H1 (cell line): ENCODE results near the gene COL21A1. TPM values are rescaled to one million over a fixed set of nuclear protein-coding genes. Genes with fewer than 3 reads are reported as not detected.

Experiments
- CTCF ChIA-PET: fragments of 300-600 bp; sonication (Branson Sonifier 250); formaldehyde crosslinking; loops from one replicate; lab custom pipeline; 2021; ENCODE audit not compliant: partially characterized antibody; lab: Charles Lee
- POLR2A ChIA-PET: fragments of 300-600 bp; sonication (Branson Sonifier 250); formaldehyde crosslinking; loops from one replicate; lab custom pipeline; 2021; ENCODE audit warnings: inconsistent platforms; ENCODE audit not compliant: partially characterized antibody; lab: Charles Lee
- DNase-seq, 2 experiments: peaks; one replicate each; pipeline versions ENCODE4 v3.0.0 to v3.0.0-alpha.2; 2010 to 2022; ENCODE audit warnings: low spot score in 2 of 2, low read depth in 1 of 2, mixed read lengths in 1 of 2
- FAIRE-seq: peaks from 2 replicates; lab custom pipeline; 2011; peaks lifted over from hg19 to GRCh38; lab: Jason Lieb, UNC
- H2AFZ ChIP-seq: 2 replicates; pipeline ENCODE4 v1.8.1; 2012; ENCODE audit warnings: low read length, inconsistent platforms
- H2AK5ac ChIP-seq: 2 replicates; pipeline ENCODE4 v1.6.1; 2013; ENCODE audit warnings: low read depth, low read length
- H2BK120ac ChIP-seq: replicated peaks from 2 replicates; pipeline ENCODE3; 2013; ENCODE audit warnings: low read depth, low read length, inconsistent platforms
- H2BK12ac ChIP-seq: 2 replicates; pipeline ENCODE4 v1.6.1; 2013; ENCODE audit warnings: low read depth, low read length
- H2BK15ac ChIP-seq: 2 replicates; pipeline ENCODE4 v1.6.1; 2013; ENCODE audit warnings: low read length
- H2BK20ac ChIP-seq: 2 replicates; pipeline ENCODE4 v1.6.1; 2013; ENCODE audit warnings: low read length
- H2BK5ac ChIP-seq: 2 replicates; pipeline ENCODE4 v1.6.1; 2013; ENCODE audit warnings: low read depth, low read length
- H3K14ac ChIP-seq: 2 replicates; pipeline ENCODE4 v1.6.1; 2013; ENCODE audit warnings: inconsistent platforms; ENCODE audit not compliant: insufficient read length
- H3K18ac ChIP-seq: 2 replicates; pipeline ENCODE4 v1.6.1; 2013; ENCODE audit warnings: low read length; ENCODE audit errors: extremely low read depth
- H3K23ac ChIP-seq: 2 replicates; pipeline ENCODE4 v1.6.1; 2013; ENCODE audit warnings: inconsistent platforms; ENCODE audit not compliant: insufficient read length
- H3K23me2 ChIP-seq: 2 replicates; pipeline ENCODE4 v1.6.1; 2013; ENCODE audit warnings: low read depth, low read length
- H3K27ac ChIP-seq: 2 replicates; pipeline ENCODE4 v1.6.1; 2011; ENCODE audit warnings: low read depth, low read length, inconsistent platforms
- H3K27me3 ChIP-seq, 4 experiments: replicated peaks in 1 of 4; 1 replicate in 1 of 4; 2 replicates in 3 of 4; pipeline versions ENCODE4 v1.6.1 to v1.8.1; 2011 to 2013; ENCODE audit warnings: low read length in 3 of 4, mild to moderate bottlenecking in 3 of 4, inconsistent platforms in 2 of 4, mixed read lengths in 2 of 4, moderate library complexity in 1 of 4; ENCODE audit not compliant: control insufficient read depth in 3 of 4, insufficient read depth in 3 of 4; ENCODE audit errors: extremely low read depth in 1 of 4
- H3K36me3 ChIP-seq, 4 experiments: 2 replicates each; pipeline versions ENCODE4 v1.6.1 to v1.8.1; 2011 to 2013; ENCODE audit warnings: mild to moderate bottlenecking in 4 of 4, low read length in 3 of 4, moderate library complexity in 2 of 4, control low read depth in 1 of 4, inconsistent platforms in 1 of 4; ENCODE audit not compliant: insufficient read depth in 4 of 4, control insufficient read depth in 2 of 4
- H3K4ac ChIP-seq: replicated peaks from 2 replicates; pipeline ENCODE3; 2013; ENCODE audit warnings: low read length, low read depth, mixed read lengths, inconsistent platforms; ENCODE audit not compliant: insufficient read length
- H3K4me1 ChIP-seq, 4 experiments: replicated peaks in 1 of 4; 1 replicate in 1 of 4; 2 replicates in 3 of 4; pipeline versions ENCODE4 v1.6.1 to v1.8.1; 2011 to 2013; ENCODE audit warnings: low read length in 3 of 4, inconsistent platforms in 2 of 4, mixed read lengths in 1 of 4; ENCODE audit not compliant: insufficient read depth in 4 of 4, control insufficient read depth in 3 of 4
- H3K4me2 ChIP-seq, 2 experiments: 2 replicates each; pipeline versions ENCODE4 v1.6.1 to v1.8.1; 2011 to 2013; ENCODE audit warnings: low read depth in 2 of 2, low read length in 2 of 2, control low read depth in 1 of 2, inconsistent platforms in 1 of 2, mild to moderate bottlenecking in 1 of 2; ENCODE audit not compliant: insufficient read depth in 1 of 2
- H3K4me3 ChIP-seq, 4 experiments: fragments of 200-600, 300-600 bp in 1 of 4; sonication (generic), shearing (Covaris generic), sonication (Bioruptor Twin) in 1 of 4; 2 replicates each; pipeline versions ENCODE4 v1.5.1 to v1.8.1; 2011 to 2016; ENCODE audit warnings: low read length in 4 of 4, low read depth in 3 of 4, control low read depth in 2 of 4, inconsistent platforms in 2 of 4, mild to moderate bottlenecking in 2 of 4, mixed read lengths in 1 of 4, moderate library complexity in 1 of 4; ENCODE audit not compliant: insufficient read depth in 2 of 4; ENCODE audit errors: extremely low read depth in 1 of 4
- H3K56ac ChIP-seq: replicated peaks from 2 replicates; pipeline ENCODE3; 2013; ENCODE audit warnings: low read depth, mild to moderate bottlenecking, mixed read lengths, low read length, inconsistent platforms; ENCODE audit not compliant: insufficient read length
- H3K79me1 ChIP-seq: 2 replicates; pipeline ENCODE4 v1.6.1; 2013; ENCODE audit warnings: low read depth, low read length, control low read depth
- H3K79me2 ChIP-seq, 2 experiments: 2 replicates each; pipeline versions ENCODE4 v1.6.1 to v1.8.1; 2012 to 2013; ENCODE audit warnings: low read length in 2 of 2, mild to moderate bottlenecking in 2 of 2, inconsistent platforms in 1 of 2; ENCODE audit not compliant: insufficient read depth in 2 of 2, control insufficient read depth in 1 of 2
- H3K9ac ChIP-seq, 4 experiments: replicated peaks in 1 of 4; 1 replicate in 1 of 4; 2 replicates in 3 of 4; pipeline versions ENCODE4 v1.6.1 to v1.8.1; 2011 to 2013; ENCODE audit warnings: low read depth in 3 of 4, low read length in 3 of 4, control low read depth in 2 of 4, mild to moderate bottlenecking in 2 of 4, moderate library complexity in 2 of 4, inconsistent platforms in 1 of 4; ENCODE audit errors: extremely low read depth in 1 of 4
- H3K9me3 ChIP-seq, 2 experiments: 2 replicates each; pipeline versions ENCODE4 v1.6.1 to v1.8.1; 2012 to 2013; ENCODE audit warnings: mild to moderate bottlenecking in 2 of 2, moderate library complexity in 2 of 2, control low read depth in 1 of 2, inconsistent platforms in 1 of 2, low read depth in 1 of 2, low read length in 1 of 2, mixed read lengths in 1 of 2; ENCODE audit not compliant: insufficient read depth in 2 of 2
- H4K20me1 ChIP-seq, 2 experiments: replicated peaks in 1 of 2; 2 replicates each; pipeline versions ENCODE3 to v1.8.1; 2011 to 2013; ENCODE audit warnings: inconsistent platforms in 2 of 2, low read length in 2 of 2, mild to moderate bottlenecking in 1 of 2; ENCODE audit not compliant: insufficient read depth in 2 of 2, control insufficient read depth in 1 of 2
- H4K5ac ChIP-seq: 2 replicates; pipeline ENCODE4 v1.6.1; 2013; ENCODE audit warnings: low read length, low read depth, mixed read lengths, inconsistent platforms; ENCODE audit not compliant: insufficient read length
- H4K8ac ChIP-seq: 2 replicates; pipeline ENCODE4 v1.8.0; 2013; ENCODE audit warnings: mild to moderate bottlenecking, moderate library complexity, low read length, inconsistent platforms; ENCODE audit not compliant: insufficient read depth; ENCODE audit errors: extremely low read depth
- H4K91ac ChIP-seq: replicated peaks from 2 replicates; pipeline ENCODE3; 2013; ENCODE audit warnings: low read length, mixed read lengths, inconsistent platforms; ENCODE audit not compliant: insufficient read length
- CBX8 ChIP-seq: fragments of 300-800, 300-1000 bp; sonication (generic); IDR thresholded peaks from 2 replicates; pipeline ENCODE4 v1.7.1; 2016; ENCODE audit warnings: low read depth, low read length, borderline replicate concordance
- SIRT6 ChIP-seq: IDR thresholded peaks from one replicate; pipeline ENCODE4 v1.7.1; 2012; ENCODE audit warnings: low read length, inconsistent platforms
- TEAD4 ChIP-seq: IDR thresholded peaks from 2 replicates; pipeline ENCODE4 v1.6.1; 2012; ENCODE audit warnings: low read depth, low read length, inconsistent platforms, mixed read lengths
- WGBS, 2 experiments: shearing (Covaris generic) in 1 of 2; methylation state at CpG; one replicate each; pipeline versions ENCODE4 v1.1.6 to v1.1.7; 2013 to 2015; ENCODE audit warnings: low lambda C conversion rate in 2 of 2, mixed read lengths in 2 of 2, inconsistent platforms in 1 of 2, low coverage in 1 of 2, missing lambda C conversion rate in 1 of 2; ENCODE audit not compliant: insufficient replicate concordance in 2 of 2, insufficient coverage in 1 of 2, insufficient read length in 1 of 2; ENCODE audit errors: extremely low coverage in 1 of 2, missing lambda C conversion rate in 1 of 2; 5-methylcytosine and 5-hydroxymethylcytosine counted together
- polyA plus RNA-seq, 7 experiments: library from polyadenylated mRNA; depleted of rRNA in 3 of 7; stranded (reverse) in 5 of 7; unstranded in 2 of 7; fragments of >200 nt in 5 of 7; fragments of 200-250 nt in 2 of 7; gene quantifications; 1 replicate in 5 of 7; 2 replicates in 1 of 7; 4 replicates in 1 of 7; pipeline versions ENCODE4 v1.2.1 to v1.2.3, GENCODE V29; 2011 to 2013; ENCODE audit warnings: missing spikeins in 2 of 7, mixed read lengths in 2 of 7
- total RNA-seq: library from RNA; stranded (reverse); fragmentation: NEBNext Ultra II Directional; extraction: Animal tissue kit (Norgen Biotek cat#: 25700); gene quantifications from 2 replicates; pipeline ENCODE4 v1.2.1, GENCODE V29; 2021

COL21A1 gene
- total and polyA plus RNA-seq, 2 of the 8 experiments (the other 6 are each of a cell fraction or from before 2014, with no cell fraction given), result 1.6 to 3.4 TPM

DNA sequence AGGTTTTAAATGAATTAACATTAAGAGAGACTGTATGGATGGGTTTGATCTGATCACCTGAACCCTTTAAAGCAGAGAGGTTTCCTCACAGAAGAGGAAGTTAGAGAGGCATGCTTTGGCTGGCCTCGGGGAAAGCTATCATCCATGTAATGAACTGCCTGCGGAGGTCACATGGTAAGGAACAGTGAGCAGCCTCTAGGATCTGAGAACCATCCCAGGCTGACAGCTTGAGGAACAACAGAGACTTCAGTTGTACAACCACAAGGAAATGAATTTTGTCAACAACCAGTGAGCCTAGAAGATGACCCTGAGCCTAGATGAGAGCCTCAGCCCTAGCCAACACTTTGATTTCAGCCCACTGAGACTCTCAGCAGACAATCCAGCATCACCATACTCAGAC is 2.9 kb upstream of the COL21A1 start:
- Histone ChIP-seq H2BK12ac (no peak overlapping the region), H3K27me3 (no peaks in the 10 kb centered on the region), H3K79me1 (no peaks in the 10 kb centered on the region), H2BK15ac (no peak overlapping the region), H4K20me1 (no peaks in the 10 kb centered on the region), H4K8ac (no peak overlapping the region), H3K9me3 (no peaks in the 10 kb centered on the region), H3K23ac (no peak overlapping the region), H2AFZ (peak overlapping the region; percentile 81; the same call in 1 of the 2 replicates), H3K27ac (no peak overlapping the region), H3K36me3 (no peaks in the 10 kb centered on the region), H2BK120ac (no peak overlapping the region), H3K18ac (no peak overlapping the region), H2BK20ac (no peak overlapping the region), H3K4me2 (no peak overlapping the region), H2BK5ac (no peak overlapping the region), H4K91ac (no peak overlapping the region), H3K56ac (no peak overlapping the region), H3K79me2 (no peaks in the 10 kb centered on the region), H2AK5ac (no peak overlapping the region), H3K23me2 (peaks cover 7% of the 10 kb centered on the region; the same call in 1 of the 2 replicates), H4K5ac (no peak overlapping the region), H3K14ac (no peak overlapping the region), H3K4ac (no peak overlapping the region), H3K4me1 (peaks cover 0 to 16% (median 12%) of the 10 kb centered on the region in 4 experiments; a peak in 5 of 7 replicates), H3K9ac (no peak overlapping the region), H3K4me3 (no peak overlapping the region)
- ChIA-PET POLR2A (no interaction called here), CTCF (interaction anchor here (1.1 kb wide), 1 partner anchor 272 kb away, joined by 4 read pairs; no protein-coding TSS in a partner anchor)
- DNase-seq (no peak), FAIRE-seq (no peak)
- 61% methylated on average over 2 of the region's 2 CpGs; no CpG with 5 or more reads in 1 of the 2 experiments for WGBS, 2 experiments
- TF ChIP-seq TEAD4, result no peak
- no peak for TF ChIP-seq SIRT6
- TF ChIP-seq CBX8, result no peak
